HL-60 (cell line): ENCODE measurements around the gene LRSAM1.

ENCODE experiments used
- POLR2AphosphoS5 ChIP-seq: IDR thresholded peaks from 2 replicates; pipeline ENCODE4 v1.6.1; 2012; ENCODE audit warnings: low read depth
- TF ChIP-seq, protein P1 (sequence below): IDR thresholded peaks from one replicate; pipeline ENCODE4 v1.5.1; 2011; ENCODE audit warnings: low read length, control low read depth, inconsistent platforms; ENCODE audit not compliant: insufficient read depth
- TF ChIP-seq, protein P2 (sequence below): IDR thresholded peaks from 2 replicates; pipeline ENCODE4 v1.6.1; 2012; ENCODE audit warnings: low read depth; ENCODE audit not compliant: insufficient replicate concordance

DNA sequence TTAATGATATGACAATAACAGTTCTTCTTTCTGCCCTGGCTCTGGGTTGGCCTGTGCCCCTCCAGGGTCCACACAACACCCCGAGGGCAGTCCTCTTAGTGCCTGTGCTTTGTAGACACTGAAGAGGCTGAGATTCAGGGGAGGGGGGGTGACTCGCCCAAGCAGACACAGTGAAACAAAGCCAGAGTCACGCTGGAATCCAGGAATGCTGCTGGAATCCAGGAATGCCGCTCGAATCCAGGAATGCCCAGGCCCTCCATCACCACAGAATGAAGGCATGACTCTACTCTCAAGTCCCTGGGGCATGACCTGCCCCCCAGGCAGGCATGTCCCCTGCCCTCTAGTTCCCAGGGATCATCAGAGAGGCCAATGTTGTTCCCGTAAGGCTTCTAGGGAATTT lies 73.1 kb downstream of the LRSAM1 start:
- TF ChIP-seq, protein P1, sequence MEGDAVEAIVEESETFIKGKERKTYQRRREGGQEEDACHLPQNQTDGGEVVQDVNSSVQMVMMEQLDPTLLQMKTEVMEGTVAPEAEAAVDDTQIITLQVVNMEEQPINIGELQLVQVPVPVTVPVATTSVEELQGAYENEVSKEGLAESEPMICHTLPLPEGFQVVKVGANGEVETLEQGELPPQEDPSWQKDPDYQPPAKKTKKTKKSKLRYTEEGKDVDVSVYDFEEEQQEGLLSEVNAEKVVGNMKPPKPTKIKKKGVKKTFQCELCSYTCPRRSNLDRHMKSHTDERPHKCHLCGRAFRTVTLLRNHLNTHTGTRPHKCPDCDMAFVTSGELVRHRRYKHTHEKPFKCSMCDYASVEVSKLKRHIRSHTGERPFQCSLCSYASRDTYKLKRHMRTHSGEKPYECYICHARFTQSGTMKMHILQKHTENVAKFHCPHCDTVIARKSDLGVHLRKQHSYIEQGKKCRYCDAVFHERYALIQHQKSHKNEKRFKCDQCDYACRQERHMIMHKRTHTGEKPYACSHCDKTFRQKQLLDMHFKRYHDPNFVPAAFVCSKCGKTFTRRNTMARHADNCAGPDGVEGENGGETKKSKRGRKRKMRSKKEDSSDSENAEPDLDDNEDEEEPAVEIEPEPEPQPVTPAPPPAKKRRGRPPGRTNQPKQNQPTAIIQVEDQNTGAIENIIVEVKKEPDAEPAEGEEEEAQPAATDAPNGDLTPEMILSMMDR, result no peak
- TF ChIP-seq, protein P2, sequence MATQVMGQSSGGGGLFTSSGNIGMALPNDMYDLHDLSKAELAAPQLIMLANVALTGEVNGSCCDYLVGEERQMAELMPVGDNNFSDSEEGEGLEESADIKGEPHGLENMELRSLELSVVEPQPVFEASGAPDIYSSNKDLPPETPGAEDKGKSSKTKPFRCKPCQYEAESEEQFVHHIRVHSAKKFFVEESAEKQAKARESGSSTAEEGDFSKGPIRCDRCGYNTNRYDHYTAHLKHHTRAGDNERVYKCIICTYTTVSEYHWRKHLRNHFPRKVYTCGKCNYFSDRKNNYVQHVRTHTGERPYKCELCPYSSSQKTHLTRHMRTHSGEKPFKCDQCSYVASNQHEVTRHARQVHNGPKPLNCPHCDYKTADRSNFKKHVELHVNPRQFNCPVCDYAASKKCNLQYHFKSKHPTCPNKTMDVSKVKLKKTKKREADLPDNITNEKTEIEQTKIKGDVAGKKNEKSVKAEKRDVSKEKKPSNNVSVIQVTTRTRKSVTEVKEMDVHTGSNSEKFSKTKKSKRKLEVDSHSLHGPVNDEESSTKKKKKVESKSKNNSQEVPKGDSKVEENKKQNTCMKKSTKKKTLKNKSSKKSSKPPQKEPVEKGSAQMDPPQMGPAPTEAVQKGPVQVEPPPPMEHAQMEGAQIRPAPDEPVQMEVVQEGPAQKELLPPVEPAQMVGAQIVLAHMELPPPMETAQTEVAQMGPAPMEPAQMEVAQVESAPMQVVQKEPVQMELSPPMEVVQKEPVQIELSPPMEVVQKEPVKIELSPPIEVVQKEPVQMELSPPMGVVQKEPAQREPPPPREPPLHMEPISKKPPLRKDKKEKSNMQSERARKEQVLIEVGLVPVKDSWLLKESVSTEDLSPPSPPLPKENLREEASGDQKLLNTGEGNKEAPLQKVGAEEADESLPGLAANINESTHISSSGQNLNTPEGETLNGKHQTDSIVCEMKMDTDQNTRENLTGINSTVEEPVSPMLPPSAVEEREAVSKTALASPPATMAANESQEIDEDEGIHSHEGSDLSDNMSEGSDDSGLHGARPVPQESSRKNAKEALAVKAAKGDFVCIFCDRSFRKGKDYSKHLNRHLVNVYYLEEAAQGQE, result no peak
- TF ChIP-seq POLR2AphosphoS5, result no peak
